SK-N-SH treated with all-trans-retinoic acid at 6 μM for 48 hours (cell line): Measurements from ENCODE around the gene RHNO1.

Experiments used
- ATAC-seq: fragments of 200-7000 bp; cut with Tn5 transposase; 3 replicates; pipeline ENCODE4 v1.9.1; 2020; ENCODE audit warnings: mild to moderate bottlenecking, moderate library complexity
- BACH2 ChIP-seq: fragments of 250-450 bp; sonication (Bioruptor Pico); IDR thresholded peaks from 2 replicates; pipeline ENCODE4 v1.9.0; 2021; ENCODE audit warnings: mild to moderate bottlenecking, borderline replicate concordance
- CSDC2 ChIP-seq: fragments of 250-450 bp; sonication (Bioruptor Pico); IDR thresholded peaks from 2 replicates; pipeline ENCODE4 v1.5.0; 2020; ENCODE audit warnings: mild to moderate bottlenecking, moderate library complexity
- CSRNP3 ChIP-seq: fragments of 250-450 bp; sonication (Bioruptor Pico); IDR thresholded peaks from 2 replicates; pipeline ENCODE4 v1.5.1; 2021; ENCODE audit warnings: mild to moderate bottlenecking, moderate library complexity
- ESRRG ChIP-seq: fragments of 250-450 bp; sonication (Bioruptor Pico); IDR thresholded peaks from 2 replicates; pipeline ENCODE4 v1.6.1; 2021; ENCODE audit warnings: mild to moderate bottlenecking
- GLIS3 ChIP-seq: fragments of 250-450 bp; sonication (Bioruptor Pico); IDR thresholded peaks from 2 replicates; pipeline ENCODE4 v1.5.0; 2020; ENCODE audit warnings: mild to moderate bottlenecking, moderate library complexity
- ISL1 ChIP-seq: fragments of 250-450 bp; sonication (Bioruptor Pico); IDR thresholded peaks from 2 replicates; pipeline ENCODE4 v2.1.2; 2022; ENCODE audit warnings: mild to moderate bottlenecking, moderate library complexity
- PATZ1 ChIP-seq: fragments of 250-450 bp; sonication (Bioruptor Pico); IDR thresholded peaks from 2 replicates; pipeline ENCODE4 v1.8.0; 2020; ENCODE audit warnings: mild to moderate bottlenecking, moderate library complexity, borderline replicate concordance
- POU6F1 ChIP-seq: fragments of 250-450 bp; sonication (Bioruptor Pico); IDR thresholded peaks from 2 replicates; pipeline ENCODE4 v1.8.0; 2021; ENCODE audit warnings: low read depth, mild to moderate bottlenecking, moderate library complexity, borderline replicate concordance
- RARB ChIP-seq: fragments of 250-450 bp; sonication (Bioruptor Pico); IDR thresholded peaks from 2 replicates; pipeline ENCODE4 v1.8.0; 2021; ENCODE audit warnings: mild to moderate bottlenecking, moderate library complexity
- TOX ChIP-seq: fragments of 250-450 bp; sonication (Bioruptor Pico); IDR thresholded peaks from 2 replicates; pipeline ENCODE4 v1.8.0; 2021; ENCODE audit warnings: mild to moderate bottlenecking, moderate library complexity, borderline replicate concordance
- ZFP3 ChIP-seq: fragments of 250-450 bp; sonication (Bioruptor Pico); IDR thresholded peaks from 2 replicates; pipeline ENCODE4 v1.5.0; 2020; ENCODE audit warnings: mild to moderate bottlenecking, moderate library complexity
- ZFP30 ChIP-seq: fragments of 450-650 bp; formaldehyde crosslinking; IDR thresholded peaks from 2 replicates; pipeline ENCODE4 v1.5.0; 2022; ENCODE audit warnings: mild to moderate bottlenecking, moderate library complexity
- ZNF565 ChIP-seq: fragments of 450-650 bp; formaldehyde crosslinking; conservative IDR thresholded peaks from 2 replicates; pipeline ENCODE4 v1.5.0; 2020; ENCODE audit warnings: low read depth, mild to moderate bottlenecking, moderate library complexity
- ZNF8 ChIP-seq: fragments of 450-650 bp; formaldehyde crosslinking; IDR thresholded peaks from 2 replicates; pipeline ENCODE4 v1.5.0; 2020; ENCODE audit warnings: mild to moderate bottlenecking, moderate library complexity
- TF ChIP-seq, protein P1 (sequence below): fragments of 250-450 bp; sonication (Bioruptor Pico); IDR thresholded peaks from 2 replicates; pipeline ENCODE4 v1.5.0; 2020; ENCODE audit warnings: mild to moderate bottlenecking, moderate library complexity

The RHNO1 gene

GRCh38 chr12:2886768-2887450 lies 9.9 kb downstream of the RHNO1 start:
- no peak for TF ChIP-seq BACH2
- no peak for TF ChIP-seq ZFP3 (CRISPR knock-in tag)
- no peak for TF ChIP-seq ESRRG (CRISPR knock-in tag)
- TF ChIP-seq RARB: no peak
- TF ChIP-seq POU6F1 (CRISPR knock-in tag): no peak
- no peak for TF ChIP-seq CSDC2
- no peak for TF ChIP-seq GLIS3
- no peak for TF ChIP-seq TOX (CRISPR knock-in tag)
- no peak for TF ChIP-seq ZFP30 (CRISPR knock-in tag)
- no peak for TF ChIP-seq ZNF8 (CRISPR knock-in tag)
- TF ChIP-seq, protein P1, sequence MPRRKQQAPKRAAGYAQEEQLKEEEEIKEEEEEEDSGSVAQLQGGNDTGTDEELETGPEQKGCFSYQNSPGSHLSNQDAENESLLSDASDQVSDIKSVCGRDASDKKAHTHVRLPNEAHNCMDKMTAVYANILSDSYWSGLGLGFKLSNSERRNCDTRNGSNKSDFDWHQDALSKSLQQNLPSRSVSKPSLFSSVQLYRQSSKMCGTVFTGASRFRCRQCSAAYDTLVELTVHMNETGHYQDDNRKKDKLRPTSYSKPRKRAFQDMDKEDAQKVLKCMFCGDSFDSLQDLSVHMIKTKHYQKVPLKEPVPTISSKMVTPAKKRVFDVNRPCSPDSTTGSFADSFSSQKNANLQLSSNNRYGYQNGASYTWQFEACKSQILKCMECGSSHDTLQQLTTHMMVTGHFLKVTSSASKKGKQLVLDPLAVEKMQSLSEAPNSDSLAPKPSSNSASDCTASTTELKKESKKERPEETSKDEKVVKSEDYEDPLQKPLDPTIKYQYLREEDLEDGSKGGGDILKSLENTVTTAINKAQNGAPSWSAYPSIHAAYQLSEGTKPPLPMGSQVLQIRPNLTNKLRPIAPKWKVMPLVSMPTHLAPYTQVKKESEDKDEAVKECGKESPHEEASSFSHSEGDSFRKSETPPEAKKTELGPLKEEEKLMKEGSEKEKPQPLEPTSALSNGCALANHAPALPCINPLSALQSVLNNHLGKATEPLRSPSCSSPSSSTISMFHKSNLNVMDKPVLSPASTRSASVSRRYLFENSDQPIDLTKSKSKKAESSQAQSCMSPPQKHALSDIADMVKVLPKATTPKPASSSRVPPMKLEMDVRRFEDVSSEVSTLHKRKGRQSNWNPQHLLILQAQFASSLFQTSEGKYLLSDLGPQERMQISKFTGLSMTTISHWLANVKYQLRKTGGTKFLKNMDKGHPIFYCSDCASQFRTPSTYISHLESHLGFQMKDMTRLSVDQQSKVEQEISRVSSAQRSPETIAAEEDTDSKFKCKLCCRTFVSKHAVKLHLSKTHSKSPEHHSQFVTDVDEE (CRISPR knock-in tag): no peak
- TF ChIP-seq, all 23 proteins: peak for 0
- ATAC-seq: no peak

- ATAC-seq: no peak
- TF ChIP-seq CSRNP3 (CRISPR knock-in tag) (no peak), PATZ1 (CRISPR knock-in tag) (no peak), POU6F1 (CRISPR knock-in tag) (no peak), ZFP30 (CRISPR knock-in tag) (no peak), ZFP3 (CRISPR knock-in tag) (no peak), CSDC2 (no peak)
Measured at GRCh38 chr12:2890001-2890387, 13.0 kb downstream of the RHNO1 start.

DNA sequence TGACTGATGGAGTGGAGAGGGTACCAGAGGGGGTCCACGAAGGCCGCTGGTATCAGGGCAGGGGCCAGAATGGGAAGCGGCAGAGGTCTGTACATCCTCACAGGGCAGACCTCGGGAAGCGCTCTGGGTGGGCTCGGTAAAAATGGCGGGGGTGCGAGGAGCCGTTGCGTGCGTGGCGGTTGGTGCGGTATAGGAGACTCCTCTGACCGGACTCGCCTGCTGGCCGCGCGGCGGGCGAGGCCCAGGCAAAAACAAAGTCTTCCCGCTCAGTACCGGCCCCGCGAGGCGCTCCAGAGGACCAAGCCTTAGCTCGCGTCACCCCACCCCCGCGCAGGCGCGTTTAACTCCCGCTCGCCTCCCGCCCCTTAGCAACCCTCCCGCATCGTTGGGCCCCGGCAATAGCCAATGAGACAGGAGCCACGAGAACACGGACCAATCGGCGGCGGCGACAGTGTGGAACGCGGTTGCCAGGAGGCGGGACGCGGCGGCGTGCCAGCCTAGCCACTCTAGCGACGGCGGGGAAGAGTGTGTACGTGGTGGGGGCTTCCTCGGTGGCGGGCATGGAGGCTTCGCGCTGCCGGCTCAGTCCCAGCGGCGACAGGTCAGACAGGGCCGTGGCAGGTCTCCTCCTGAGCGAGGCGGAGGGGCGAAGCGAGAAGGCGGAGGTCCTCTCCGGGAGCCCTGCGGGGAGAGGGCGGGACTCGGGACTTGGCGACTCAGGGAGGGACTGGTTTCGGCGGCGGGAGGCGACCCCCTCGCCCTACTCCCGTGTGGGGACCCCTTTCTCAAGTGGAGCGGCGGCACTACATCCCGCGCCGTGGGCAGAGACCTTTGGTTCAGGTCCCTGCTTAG lies 13.6 kb downstream of the RHNO1 start, which contains the start of gene TULP3:
Gene TULP3 (plus strand): TSS at position 504 of the 852 bp plus-strand sequence. CDS start 57 bp downstream, at position 561.
- TF ChIP-seq GLIS3 (0 out of 2 replicates have a peak, but pooled peaks have one; percentile 28), ZNF8 (CRISPR knock-in tag) (no peak), ZNF565 (CRISPR knock-in tag) (no peak), CSDC2 (0 out of 2 replicates have a peak, but pooled peaks have one; percentile 47), ZFP3 (CRISPR knock-in tag) (no peak), BACH2 (no peak), ISL1 (no peak)

More for the DNA sequence above, 13.6 kb downstream of the RHNO1 start, which contains the start of gene TULP3:
- peak; percentile 93 for ATAC-seq
